Ectodermal cell (in vitro differentiated cells): ENCODE data around the gene LRMDA.

ENCODE experiments used
- H3K27ac ChIP-seq: 2 replicates; pipeline ENCODE4 v1.7.0; 2013; ENCODE audit warnings: mild to moderate bottlenecking, low read depth, low read length; ENCODE audit not compliant: insufficient read depth, poor library complexity, severe bottlenecking
- H3K27me3 ChIP-seq: 2 replicates; pipeline ENCODE4 v1.7.0; 2013; ENCODE audit warnings: mild to moderate bottlenecking, low read length; ENCODE audit not compliant: insufficient read depth, control insufficient read depth, poor library complexity, severe bottlenecking
- H3K36me3 ChIP-seq: one replicate; pipeline ENCODE4 v1.7.0; 2013; ENCODE audit warnings: low read length; ENCODE audit not compliant: control insufficient read depth, insufficient read depth
- H3K4me1 ChIP-seq: one replicate; pipeline ENCODE4 v1.7.0; 2013; ENCODE audit warnings: low read length; ENCODE audit not compliant: control insufficient read depth, insufficient read depth
- H3K4me3 ChIP-seq: 2 replicates; pipeline ENCODE4 v1.7.0; 2013; ENCODE audit warnings: low read depth, low read length, control low read depth; ENCODE audit not compliant: insufficient read depth
- H3K9me3 ChIP-seq: 2 replicates; pipeline ENCODE4 v1.7.0; 2013; ENCODE audit warnings: mild to moderate bottlenecking, low read length, moderate library complexity; ENCODE audit not compliant: control insufficient read depth
- WGBS, 2 experiments: methylation state at CpG; one replicate each; pipeline ENCODE4 v1.1.7; 2013; ENCODE audit warnings: missing lambda C conversion rate in 2 of 2; 5-methylcytosine and 5-hydroxymethylcytosine counted together

Gene LRMDA

DNA sequence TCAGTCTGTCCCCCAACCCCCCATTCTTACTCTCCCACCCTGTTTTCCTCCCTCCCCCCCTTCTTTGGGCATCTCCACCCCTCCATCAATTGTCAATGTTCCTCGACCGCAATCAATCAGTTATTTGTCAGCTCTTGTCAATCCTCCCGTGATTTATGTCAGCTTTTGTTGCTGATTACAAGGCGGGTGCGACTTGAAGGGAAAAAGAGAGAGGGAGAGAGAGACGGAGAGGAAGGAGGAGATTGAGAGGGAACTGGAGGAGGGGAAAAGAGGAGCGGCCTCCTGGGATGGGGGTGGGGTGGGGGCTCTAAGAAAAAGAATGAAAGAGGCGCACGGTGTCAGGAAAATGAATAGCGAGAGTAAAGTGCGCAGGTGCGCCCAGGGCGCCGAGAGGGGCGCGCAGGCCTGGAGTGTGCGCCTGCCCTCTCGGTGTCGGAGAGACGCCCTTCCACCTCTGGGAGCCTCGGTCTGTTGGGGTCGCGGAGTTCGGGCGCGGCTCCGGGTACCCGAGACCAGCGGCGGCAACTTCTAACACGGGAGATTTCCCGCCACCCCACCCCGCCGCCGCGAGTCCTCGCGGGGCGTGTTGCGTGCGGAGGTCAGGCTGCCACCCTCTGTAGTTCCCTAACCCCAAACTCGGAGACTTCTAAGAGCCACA lies 28.8 kb upstream of the LRMDA start:
- H3K4me1 ChIP-seq = peaks cover 20% of the 10 kb centered on the region
- WGBS, 2 experiments = 0% methylated on average over 42 of the region's 42 CpGs
- peak overlapping the region; percentile 90 for H3K27ac ChIP-seq
- H3K27me3 ChIP-seq = peaks cover 83% of the 10 kb centered on the region
- peaks cover 11% of the 10 kb centered on the region for H3K36me3 ChIP-seq
- peak overlapping the region; percentile 91 for H3K4me3 ChIP-seq
- no peaks in the 10 kb centered on the region for H3K9me3 ChIP-seq

DNA sequence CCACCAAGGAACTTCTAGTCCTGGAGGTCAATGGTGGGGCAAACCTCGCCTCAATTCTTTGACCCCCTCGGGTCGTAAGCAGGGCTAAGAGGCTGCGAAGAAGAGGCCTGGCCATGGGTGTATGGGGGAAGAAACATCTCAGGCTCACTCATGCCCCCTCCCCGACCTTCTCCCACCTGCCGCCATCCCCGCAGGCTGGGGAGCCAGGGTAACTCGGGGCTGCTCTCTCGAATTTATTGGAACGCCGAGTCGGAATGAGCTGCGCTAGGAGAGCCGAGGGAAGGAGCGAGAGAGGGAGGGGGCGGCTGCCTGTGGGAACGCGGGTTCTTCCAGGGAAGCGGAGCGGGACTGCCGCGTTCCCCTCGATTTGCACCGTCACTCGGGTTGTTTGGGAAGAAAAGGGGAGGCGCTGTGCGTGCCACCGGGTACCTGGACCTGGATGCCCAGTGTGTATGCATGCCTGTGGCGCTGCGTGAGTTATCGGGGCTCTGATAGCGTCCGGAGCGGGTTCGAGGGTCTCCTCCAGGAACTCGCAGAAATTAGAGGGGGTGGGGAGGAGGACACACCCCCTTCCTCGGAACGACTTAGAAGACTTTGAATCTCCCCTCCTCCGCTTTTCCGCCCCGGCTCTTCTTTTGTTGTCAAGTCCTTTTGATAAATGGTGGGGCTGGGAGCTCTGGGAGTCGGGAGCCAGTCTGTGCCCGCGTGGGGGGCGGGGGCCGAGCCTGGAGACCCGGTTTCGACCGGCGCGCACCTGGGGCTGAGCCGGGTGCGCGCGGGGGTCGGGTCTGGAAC lies 28.1 kb upstream of the LRMDA start:
- no peaks in the 10 kb centered on the region for H3K9me3 ChIP-seq
- peak overlapping the region; percentile 91 for H3K4me3 ChIP-seq
- H3K4me1 ChIP-seq = peaks cover 23% of the 10 kb centered on the region
- peak overlapping the region; percentile 90 for H3K27ac ChIP-seq
- peaks cover 9% of the 10 kb centered on the region for H3K36me3 ChIP-seq
- H3K27me3 ChIP-seq = peaks cover 83% of the 10 kb centered on the region
- 0% methylated on average over 56 of the region's 56 CpGs for WGBS, 2 experiments

DNA sequence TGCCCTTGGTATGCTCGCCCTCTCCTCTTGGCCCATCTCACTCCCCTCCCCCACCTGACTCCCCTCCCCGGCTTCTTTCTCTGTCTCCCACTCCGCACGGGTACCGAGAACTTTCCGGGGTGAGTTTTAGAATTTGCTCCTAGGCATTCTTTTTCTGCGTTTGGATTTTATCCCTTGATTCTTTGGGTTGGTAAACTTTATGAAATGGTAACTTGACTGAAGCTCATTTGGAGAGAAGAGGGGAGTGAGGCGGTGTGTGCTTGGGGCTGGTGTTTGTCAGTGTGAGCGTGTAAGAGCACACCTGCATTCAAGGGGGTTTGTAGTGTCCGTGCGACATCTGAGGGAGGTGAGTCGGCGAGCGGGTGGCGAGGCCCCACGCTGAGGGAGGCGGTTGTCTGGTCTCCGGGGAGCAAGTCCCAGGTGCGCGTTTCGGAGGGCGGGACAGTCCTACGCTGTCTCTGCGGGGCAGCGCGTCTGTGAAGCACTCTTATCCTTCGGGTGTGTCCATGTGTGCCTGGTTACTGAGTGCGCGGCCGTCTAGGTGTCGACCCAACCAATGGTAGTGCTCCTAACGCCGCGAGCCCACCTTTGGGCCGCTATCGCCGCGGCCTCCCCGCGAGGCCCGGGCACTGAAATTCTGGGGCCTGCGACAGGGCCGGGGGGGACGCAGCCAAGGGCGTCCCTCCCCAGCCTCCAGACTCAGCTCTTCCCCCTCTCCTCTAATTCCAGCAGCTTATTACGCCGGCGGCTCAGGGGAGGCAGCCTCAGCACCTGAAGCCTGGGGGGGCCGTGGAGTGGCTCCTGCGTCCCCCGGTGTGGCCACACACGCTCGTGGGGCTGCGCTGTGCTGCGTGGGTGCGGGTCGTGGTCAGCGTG lies 27.2 kb upstream of the LRMDA start:
- Histone ChIP-seq H3K27me3 (peaks cover 83% of the 10 kb centered on the region), H3K4me3 (peak overlapping the region; percentile 91), H3K9me3 (no peaks in the 10 kb centered on the region), H3K4me1 (peaks cover 23% of the 10 kb centered on the region), H3K36me3 (peaks cover 6% of the 10 kb centered on the region), H3K27ac (peak overlapping the region; percentile 90)
- WGBS, 2 experiments = 1% methylated on average over 57 to 58 of the region's 58 CpGs

DNA sequence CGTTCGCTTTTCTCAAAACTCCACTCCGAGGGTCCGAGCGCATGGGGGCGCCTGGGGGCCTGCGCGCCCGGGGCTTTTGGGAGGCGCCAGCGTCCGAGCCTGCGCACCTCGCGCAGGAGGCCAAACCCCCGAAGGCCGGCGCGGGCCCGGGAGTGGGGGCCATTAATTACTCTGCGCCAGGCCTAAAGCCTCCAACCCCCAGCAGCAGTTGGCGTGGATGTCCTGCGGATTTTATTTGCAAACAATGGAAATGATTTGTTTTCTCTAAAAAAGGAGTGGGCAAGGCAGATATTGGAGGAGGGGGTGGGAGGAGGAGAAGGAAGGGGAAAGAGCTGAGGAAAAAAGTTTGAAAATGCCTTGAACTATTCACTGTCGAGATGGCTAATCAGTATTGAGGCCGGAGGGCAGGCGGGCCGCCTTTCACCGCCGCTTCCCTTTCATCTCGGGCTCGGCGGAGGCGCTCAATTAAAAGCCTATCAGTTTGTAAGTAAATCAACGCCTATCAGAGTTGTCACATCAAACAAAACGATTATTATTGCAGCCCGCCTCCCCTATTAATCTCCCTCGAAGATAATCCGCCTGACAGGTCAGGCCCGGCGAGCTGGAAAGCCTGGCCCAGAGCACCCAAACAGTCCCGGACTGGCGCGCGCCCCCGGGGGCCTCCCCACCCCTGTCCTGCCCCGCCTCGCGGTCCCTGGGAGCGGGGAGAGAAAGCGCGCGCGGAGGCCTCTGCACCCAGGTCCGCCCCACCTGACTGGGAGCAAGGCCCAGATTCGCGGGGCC lies 26.4 kb upstream of the LRMDA start:
- Histone ChIP-seq H3K27ac (peak overlapping the region; percentile 28), H3K4me3 (peak overlapping the region; percentile 91)
- WGBS, 2 experiments = 0 to 1% methylated on average over 56 of the region's 56 CpGs

DNA sequence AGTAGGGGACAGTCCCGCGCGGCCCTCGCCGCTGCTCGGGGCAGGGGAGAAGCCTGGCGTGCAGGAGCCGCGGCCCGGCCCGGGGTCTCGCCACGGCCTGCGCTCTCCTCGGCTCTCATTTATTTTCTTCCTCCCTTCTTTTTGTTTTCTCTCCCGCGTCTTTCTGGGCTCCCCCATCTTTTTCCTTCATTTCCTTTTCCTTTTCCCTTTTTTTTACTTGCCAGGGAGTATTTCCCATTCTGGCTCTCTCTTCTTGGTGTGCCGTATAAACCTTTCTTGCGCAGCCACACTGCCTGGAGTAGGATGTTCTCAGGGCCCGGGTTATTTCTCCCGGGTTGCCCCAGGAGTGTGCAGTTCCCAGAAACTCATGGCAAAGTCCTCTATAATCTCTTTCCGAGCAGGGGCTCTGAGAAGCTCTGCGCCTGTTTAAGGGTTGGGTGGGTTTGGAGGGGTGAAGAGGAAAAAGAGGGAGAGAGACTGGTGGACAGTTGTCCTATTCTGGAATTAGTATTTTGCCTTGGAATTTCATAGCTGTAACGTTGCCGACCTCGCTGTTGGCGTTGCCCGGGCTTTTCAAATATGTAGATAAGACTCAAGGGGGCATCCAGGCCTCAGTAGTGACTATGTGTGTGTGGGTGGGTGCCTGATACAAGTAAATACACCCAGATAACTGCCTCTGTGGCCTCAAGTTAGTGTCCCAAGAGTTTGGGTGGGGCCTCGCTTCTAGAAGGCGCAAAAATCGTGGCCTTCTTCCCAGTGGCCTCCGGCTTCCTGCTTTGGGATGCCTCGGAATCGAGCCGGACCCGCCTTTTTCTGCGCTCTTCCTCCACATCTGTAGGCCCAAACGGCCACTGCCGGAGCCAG lies 25.6 kb upstream of the LRMDA start:
- Histone ChIP-seq H3K36me3 (no peaks in the 10 kb centered on the region), H3K27ac (peak overlapping the region; percentile 41), H3K27me3 (peaks cover 84% of the 10 kb centered on the region), H3K4me3 (peak overlapping the region; percentile 91), H3K4me1 (peaks cover 29% of the 10 kb centered on the region), H3K9me3 (no peaks in the 10 kb centered on the region)
- 6 to 7% methylated on average over 39 of the region's 39 CpGs for WGBS, 2 experiments

More for the DNA sequence above, 26.4 kb upstream of the LRMDA start:
- Histone ChIP-seq H3K27me3 (peaks cover 84% of the 10 kb centered on the region), H3K4me1 (peaks cover 27% of the 10 kb centered on the region), H3K9me3 (no peaks in the 10 kb centered on the region), H3K36me3 (no peaks in the 10 kb centered on the region)

DNA sequence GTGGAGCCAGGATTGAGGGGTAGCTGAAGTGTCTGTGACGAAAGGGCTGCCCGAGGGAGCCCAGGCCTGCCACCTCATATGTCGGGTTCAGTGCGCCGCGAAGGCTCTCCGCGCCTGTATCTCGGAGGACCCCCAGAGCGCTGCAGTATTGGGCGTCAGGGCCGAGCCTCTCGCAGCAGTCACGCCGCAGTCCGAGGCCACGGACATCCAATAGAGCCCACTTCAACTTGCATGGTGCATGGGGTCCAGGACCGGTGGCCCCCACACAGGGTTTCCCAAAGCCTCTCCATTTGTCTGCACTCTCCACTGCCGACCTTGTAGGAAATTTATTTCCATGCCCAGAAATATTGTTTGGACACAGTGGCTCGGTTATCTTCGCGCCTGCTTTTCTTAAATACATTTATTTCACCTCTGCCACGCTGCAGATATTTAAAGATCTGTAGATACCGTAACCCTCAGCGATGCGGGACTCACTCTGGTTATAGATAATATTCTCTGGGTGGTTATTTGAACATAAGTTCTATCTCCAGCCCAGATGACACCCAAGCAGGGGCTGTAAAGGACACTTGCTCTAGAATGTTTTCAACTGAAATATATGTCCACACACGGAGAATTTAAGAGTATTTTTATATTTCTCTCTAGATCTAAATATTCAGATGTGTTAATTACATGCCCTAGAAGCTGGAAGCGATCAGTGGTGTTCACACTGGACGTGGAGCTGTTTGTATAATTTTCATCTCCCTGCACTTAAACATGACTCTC lies 24.8 kb upstream of the LRMDA start:
- WGBS, 2 experiments = 12% methylated on average over 27 to 29 of the region's 29 CpGs

DNA sequence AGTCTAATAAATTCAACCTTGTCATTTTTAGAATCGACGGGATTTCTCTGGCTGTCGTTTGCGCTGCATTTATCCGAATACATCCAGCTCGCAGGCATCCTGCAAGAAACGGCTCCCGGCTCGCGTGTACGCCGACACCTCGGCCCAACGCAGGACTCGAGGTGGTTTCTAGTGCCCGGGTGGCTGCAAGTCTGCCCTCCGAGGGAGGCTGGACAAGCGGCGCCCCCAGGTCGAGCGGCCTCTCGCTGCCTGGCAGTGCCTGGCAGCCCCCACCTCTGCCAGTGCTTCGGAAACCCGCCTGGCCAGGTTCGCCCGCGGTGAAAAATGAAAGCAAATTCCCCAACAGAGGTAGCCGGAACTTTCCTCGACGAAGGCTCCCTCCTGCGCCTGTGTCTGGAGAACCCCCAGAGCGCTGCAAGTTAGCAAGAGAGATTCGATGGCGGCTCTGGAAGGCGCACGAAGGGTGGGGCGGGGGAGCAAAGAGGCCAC lies 24.2 kb upstream of the LRMDA start:
- Histone ChIP-seq H3K9me3 (no peaks in the 10 kb centered on the region), H3K4me1 (peaks cover 29% of the 10 kb centered on the region), H3K4me3 (peak overlapping the region; percentile 79), H3K36me3 (no peaks in the 10 kb centered on the region), H3K27me3 (peaks cover 95% of the 10 kb centered on the region), H3K27ac (no peak overlapping the region)
- WGBS, 2 experiments = 2 to 3% methylated on average over 37 of the region's 37 CpGs

More for the DNA sequence above, 24.8 kb upstream of the LRMDA start:
- Histone ChIP-seq H3K36me3 (no peaks in the 10 kb centered on the region), H3K9me3 (no peaks in the 10 kb centered on the region), H3K4me1 (peaks cover 29% of the 10 kb centered on the region), H3K27ac (no peak overlapping the region), H3K4me3 (peak overlapping the region; percentile 91), H3K27me3 (peaks cover 89% of the 10 kb centered on the region)

DNA sequence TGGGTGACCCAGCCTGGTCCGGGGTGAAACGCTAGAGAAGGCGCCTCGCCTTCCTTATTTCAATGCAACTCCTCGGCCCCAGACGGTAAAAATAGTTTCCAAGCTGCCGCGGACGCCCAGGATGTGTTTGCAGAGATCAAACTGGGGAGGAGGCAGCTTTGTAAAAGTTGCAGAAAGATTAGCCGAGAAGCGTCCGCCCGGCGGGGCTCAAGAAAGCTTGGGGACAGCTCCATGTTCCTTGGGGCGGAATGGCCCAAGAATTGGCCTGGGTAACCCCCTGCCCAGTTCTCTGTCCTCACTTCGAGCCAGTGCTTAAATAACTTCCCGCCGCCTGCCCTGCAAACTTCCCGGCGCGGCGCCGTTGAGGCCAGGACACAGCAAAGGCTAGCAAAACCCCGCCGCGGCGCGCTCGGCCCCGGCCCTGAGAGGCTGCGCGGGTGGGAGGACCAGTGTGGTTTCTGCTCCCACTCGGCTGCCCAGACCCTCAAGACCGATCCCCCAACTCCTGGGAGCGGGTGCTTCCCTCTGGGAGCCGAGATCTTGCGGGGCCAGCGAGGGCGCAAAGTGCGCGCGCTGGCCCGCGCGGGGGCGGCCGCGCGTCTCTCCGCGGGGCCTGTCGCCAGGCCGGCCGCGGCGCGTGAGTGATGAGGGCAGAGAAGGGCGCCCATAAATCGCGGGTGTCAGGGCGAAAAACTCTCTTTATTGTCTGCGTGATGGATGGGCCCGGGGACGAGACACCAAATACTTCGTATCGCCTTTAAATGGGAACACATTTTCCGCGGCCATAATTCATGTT lies 23.5 kb upstream of the LRMDA start:
- H3K9me3 ChIP-seq = no peaks in the 10 kb centered on the region
- peaks cover 29% of the 10 kb centered on the region for H3K4me1 ChIP-seq
- peaks cover 99% of the 10 kb centered on the region for H3K27me3 ChIP-seq
- peak overlapping the region; percentile 79 for H3K4me3 ChIP-seq
- WGBS, 2 experiments = 1 to 2% methylated on average over 68 of the region's 68 CpGs
- H3K27ac ChIP-seq = no peak overlapping the region
- H3K36me3 ChIP-seq = no peaks in the 10 kb centered on the region
